ENCODE measurements around the gene AFAP1. TPM values are rescaled to one million over a fixed set of nuclear protein-coding genes. Genes with fewer than 3 reads are reported as not detected.

AFAP1 gene
- total RNA-seq, 1 donor from 2014 or later: 48.3 TPM

DNA sequence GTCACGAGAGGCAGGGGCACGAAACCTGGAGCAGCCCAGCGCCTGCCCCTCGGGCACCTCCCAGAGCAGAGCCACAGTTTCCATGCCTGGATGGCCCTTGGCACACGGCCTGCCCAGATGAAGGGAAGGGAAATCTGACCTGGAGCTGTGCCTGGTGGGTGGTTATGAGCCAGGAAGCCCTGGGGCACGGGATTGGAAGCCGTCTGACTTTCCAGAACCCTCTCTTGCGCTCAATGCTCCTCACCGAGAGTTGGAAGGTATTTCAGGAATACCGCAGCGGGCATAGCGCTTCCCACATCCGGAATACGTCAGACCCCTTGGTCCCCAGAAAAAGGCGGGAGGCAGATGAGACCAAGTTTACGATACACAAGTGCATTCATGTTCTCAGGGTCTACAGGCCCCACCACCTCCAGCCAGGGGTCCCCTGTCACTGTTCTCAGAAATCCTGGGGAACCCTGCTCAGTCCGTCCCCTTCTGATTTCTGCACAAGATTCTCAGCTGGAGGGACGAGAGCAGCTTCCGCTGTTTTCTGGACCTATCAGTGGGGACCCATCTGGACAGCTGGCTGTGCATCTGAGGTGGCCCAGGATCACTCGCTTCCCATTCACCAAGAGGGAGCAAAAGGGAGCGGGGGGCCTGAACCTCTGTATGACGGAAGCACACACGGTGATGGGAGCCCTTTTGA, 172.9 kb downstream of the AFAP1 start:
- H3K36me3 Mint-ChIP-seq (ENCODE audit: low read depth): peaks cover 5% of the 10 kb centered on the region
- no peak overlapping the region for H3K27ac Mint-ChIP-seq
- H3K9me3 Mint-ChIP-seq: no peaks in the 10 kb centered on the region
- peaks cover 23% of the 10 kb centered on the region for H3K4me1 Mint-ChIP-seq (ENCODE audit: low read depth)
- DNase-seq (ENCODE audit: low spot score): no peak
- intact Hi-C loops (cut with micrococcal nuclease): no loop called here
- no peak overlapping the region for H3K4me3 Mint-ChIP-seq
- peaks cover 2% of the 10 kb centered on the region for H3K27me3 Mint-ChIP-seq (ENCODE audit: insufficient read depth)

DNA sequence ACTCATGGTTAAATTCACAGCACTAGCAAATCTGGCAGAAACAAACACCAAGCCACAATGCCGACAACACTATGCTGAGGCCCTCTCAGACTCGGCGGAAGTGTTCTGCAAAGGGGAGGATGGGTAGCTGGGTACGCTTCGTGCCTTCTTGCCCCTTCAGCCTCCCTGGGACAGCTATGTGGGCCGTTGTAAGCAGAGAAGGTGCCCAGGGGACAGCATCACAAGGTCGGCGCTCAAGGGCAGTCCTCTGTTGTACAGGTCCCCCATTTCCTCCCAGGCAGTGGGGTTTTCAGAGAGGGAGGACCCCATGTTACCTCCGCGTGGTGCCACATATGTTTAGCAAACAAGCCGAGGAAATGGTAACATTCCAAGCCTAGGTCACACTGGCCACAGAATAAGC, 173.6 kb downstream of the AFAP1 start:
- H3K36me3 Mint-ChIP-seq (ENCODE audit: low read depth): peaks cover 3% of the 10 kb centered on the region
- H3K4me1 Mint-ChIP-seq (ENCODE audit: low read depth): peaks cover 21% of the 10 kb centered on the region
- intact Hi-C loops (cut with micrococcal nuclease): no loop called here
- H3K27me3 Mint-ChIP-seq (ENCODE audit: insufficient read depth): peaks cover 2% of the 10 kb centered on the region
- H3K27ac Mint-ChIP-seq: no peak overlapping the region
- DNase-seq (ENCODE audit: low spot score): no peak
- H3K9me3 Mint-ChIP-seq: no peaks in the 10 kb centered on the region
- H3K4me3 Mint-ChIP-seq: no peak overlapping the region

DNA sequence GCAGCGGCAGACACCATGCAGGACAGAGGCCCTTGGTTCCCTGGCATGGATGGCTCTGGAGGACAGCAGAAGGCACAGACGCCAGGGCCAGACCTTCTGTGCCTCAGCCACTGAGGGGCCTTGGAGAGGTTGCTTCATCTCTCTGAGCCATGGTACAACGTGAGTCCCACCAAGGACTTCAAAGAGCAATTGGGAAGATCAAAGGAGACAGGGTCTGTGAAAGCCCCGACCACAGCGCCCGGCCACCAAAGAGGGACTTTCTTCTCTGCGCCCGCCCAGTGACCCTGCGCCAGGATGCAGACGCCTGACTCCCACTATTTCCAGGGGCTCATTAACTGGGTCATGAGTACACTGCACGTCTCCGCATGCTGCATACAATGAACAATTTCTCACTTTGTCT, 174.0 kb downstream of the AFAP1 start:
- Mint-ChIP-seq H3K9me3 (no peaks in the 10 kb centered on the region), H3K36me3 (ENCODE audit: low read depth) (peaks cover 3% of the 10 kb centered on the region), H3K27me3 (ENCODE audit: insufficient read depth) (no peaks in the 10 kb centered on the region), H3K27ac (no peak overlapping the region), H3K4me1 (ENCODE audit: low read depth) (peaks cover 17% of the 10 kb centered on the region), H3K4me3 (no peak overlapping the region)
- intact Hi-C loops (cut with micrococcal nuclease): no loop called here
- DNase-seq (ENCODE audit: low spot score): no peak

DNA sequence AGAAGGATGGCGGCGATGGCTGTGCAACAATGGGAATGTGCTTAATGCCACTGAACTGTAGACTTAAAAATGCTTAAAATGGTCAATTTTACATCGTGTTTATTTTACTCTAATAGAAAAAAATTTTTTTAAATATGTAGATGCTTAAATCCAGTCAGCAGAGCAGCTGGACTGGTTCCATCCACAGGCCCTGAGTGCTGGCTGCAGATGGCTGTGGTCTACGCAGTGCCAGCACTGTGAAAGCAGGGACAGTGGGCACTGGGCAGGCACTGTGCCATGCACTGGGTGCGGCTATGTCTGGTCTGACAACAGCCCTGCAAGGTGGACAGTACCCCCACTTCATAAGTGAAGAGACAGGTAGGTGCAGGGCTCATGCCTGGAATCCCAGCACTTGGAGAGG, 175.2 kb downstream of the AFAP1 start:
- intact Hi-C loops (cut with micrococcal nuclease): no loop called here

DNA sequence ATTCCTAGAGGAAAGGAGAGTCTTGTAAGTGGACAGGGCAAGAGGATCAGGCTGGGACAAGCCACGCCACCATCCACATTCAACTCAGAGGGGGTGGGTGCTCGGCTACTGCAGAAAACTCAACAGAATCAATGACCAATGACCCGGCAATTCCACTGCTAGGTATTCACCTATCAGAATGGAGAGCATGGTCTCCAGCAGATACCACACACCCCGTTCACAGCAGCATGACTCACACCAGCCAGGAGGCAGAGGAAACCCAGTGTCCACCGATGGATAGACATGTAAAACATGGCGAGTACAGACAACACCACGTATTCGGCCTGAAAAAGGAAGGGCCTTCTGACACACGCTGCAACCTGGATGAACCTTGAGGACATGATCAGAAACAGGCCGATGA, 175.9 kb downstream of the AFAP1 start:
- Mint-ChIP-seq H3K27me3 (ENCODE audit: insufficient read depth) (no peaks in the 10 kb centered on the region), H3K4me1 (ENCODE audit: low read depth) (peaks cover 24% of the 10 kb centered on the region), H3K4me3 (no peak overlapping the region), H3K27ac (no peak overlapping the region), H3K36me3 (ENCODE audit: low read depth) (peaks cover 5% of the 10 kb centered on the region), H3K9me3 (no peaks in the 10 kb centered on the region)
- intact Hi-C loops (cut with micrococcal nuclease): no loop called here
- DNase-seq (ENCODE audit: low spot score): no peak

More for the DNA sequence above, 175.2 kb downstream of the AFAP1 start:
- Mint-ChIP-seq H3K4me1 (ENCODE audit: low read depth) (peaks cover 17% of the 10 kb centered on the region), H3K4me3 (no peak overlapping the region), H3K27ac (no peak overlapping the region), H3K27me3 (ENCODE audit: insufficient read depth) (no peaks in the 10 kb centered on the region), H3K9me3 (no peaks in the 10 kb centered on the region), H3K36me3 (ENCODE audit: low read depth) (peaks cover 3% of the 10 kb centered on the region)
- no peak for DNase-seq (ENCODE audit: low spot score)

DNA sequence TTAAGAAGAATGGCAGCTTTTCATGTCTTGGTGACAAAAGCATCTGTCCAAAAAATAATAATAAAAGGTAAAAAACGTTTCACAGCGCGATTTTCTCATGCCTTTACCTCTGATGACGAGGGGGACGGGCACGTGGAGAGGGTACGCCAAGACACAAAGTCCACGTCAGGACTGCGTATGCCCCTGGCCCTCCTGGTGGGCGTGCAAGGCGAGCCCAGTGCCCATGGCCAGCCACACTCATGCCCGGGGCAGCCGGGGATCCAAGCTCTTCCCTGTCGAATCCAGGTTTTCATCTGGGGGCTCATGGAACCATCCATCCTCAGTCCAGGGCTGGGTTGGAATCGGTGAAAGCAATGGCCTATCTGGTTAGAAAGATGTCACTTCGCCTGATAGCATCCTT, 176.6 kb downstream of the AFAP1 start:
- H3K4me3 Mint-ChIP-seq: no peak overlapping the region
- intact Hi-C loops (cut with micrococcal nuclease): no loop called here
- peaks cover 31% of the 10 kb centered on the region for H3K4me1 Mint-ChIP-seq (ENCODE audit: low read depth)

DNA sequence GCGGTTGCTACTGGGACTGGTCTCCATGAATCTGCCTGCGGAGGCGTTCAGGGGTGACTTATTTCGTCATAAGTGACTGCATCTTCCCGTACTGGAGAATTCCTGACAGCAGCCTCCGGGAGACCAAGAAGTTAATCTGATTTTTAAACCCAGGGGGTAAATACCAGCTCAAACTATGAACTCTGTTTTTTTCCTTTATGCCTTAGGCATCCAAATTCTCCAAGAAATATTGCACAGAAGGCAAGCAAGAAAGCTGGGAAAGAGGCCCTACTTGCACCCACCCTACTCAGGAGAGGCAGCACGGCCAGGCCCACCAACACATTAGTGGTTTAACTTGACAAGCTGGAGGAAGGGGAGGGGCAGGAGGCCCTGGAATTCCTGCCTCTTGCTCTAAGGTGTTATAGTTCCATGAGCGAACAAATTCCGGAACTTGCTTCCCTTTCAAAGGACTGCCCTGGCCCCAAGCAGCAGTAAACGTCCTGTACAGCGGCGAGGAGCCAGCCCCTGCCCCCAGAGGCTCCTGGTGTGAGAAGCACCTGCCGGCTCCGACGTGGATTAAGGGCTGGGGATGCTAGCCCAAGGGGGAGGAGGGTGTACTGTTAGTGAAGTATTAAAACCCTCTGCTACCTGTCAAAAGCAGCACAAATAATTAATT, 177.2 kb downstream of the AFAP1 start:
- peaks cover 36% of the 10 kb centered on the region for H3K4me1 Mint-ChIP-seq (ENCODE audit: low read depth)
- DNase-seq (ENCODE audit: low spot score): no peak
- intact Hi-C loops (cut with micrococcal nuclease): no loop called here
- no peak overlapping the region for H3K27ac Mint-ChIP-seq
- H3K4me3 Mint-ChIP-seq: no peak overlapping the region
- no peaks in the 10 kb centered on the region for H3K9me3 Mint-ChIP-seq
- H3K36me3 Mint-ChIP-seq (ENCODE audit: low read depth): peaks cover 5% of the 10 kb centered on the region
- no peaks in the 10 kb centered on the region for H3K27me3 Mint-ChIP-seq (ENCODE audit: insufficient read depth)

More for the DNA sequence above, 176.6 kb downstream of the AFAP1 start:
- no peaks in the 10 kb centered on the region for H3K27me3 Mint-ChIP-seq (ENCODE audit: insufficient read depth)
- H3K9me3 Mint-ChIP-seq: no peaks in the 10 kb centered on the region
- peaks cover 5% of the 10 kb centered on the region for H3K36me3 Mint-ChIP-seq (ENCODE audit: low read depth)
- no peak overlapping the region for H3K27ac Mint-ChIP-seq
- no peak for DNase-seq (ENCODE audit: low spot score)

DNA sequence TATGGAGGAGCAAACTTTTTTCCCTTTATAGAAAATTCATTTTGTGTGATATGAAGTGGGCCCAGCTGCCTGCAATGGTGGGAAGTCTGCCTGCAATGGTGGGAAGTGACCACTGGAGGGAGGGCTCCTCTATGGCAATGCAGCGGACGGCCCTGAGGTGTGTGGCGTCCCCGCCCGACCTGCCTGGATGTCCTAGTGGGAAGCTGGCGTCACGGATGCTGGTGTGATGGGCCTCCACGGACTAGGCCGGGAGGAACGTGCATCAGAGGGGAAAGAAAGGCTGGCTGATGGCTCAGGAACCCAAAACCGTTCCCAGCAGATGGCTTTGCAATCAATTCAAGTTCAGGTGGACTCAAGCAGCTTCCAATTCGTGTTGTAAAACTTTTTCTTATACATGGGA, 177.9 kb downstream of the AFAP1 start:
- DNase-seq (ENCODE audit: low spot score): peak; percentile 26
- intact Hi-C loops (cut with micrococcal nuclease): loop anchor here (1.0 kb wide), 1 partner anchor 41 kb away; no protein-coding TSS in a partner anchor
- H3K4me1 Mint-ChIP-seq (ENCODE audit: low read depth): peaks cover 43% of the 10 kb centered on the region
- H3K9me3 Mint-ChIP-seq: no peaks in the 10 kb centered on the region
- no peak overlapping the region for H3K27ac Mint-ChIP-seq
- H3K36me3 Mint-ChIP-seq (ENCODE audit: low read depth): peaks cover 5% of the 10 kb centered on the region
- H3K27me3 Mint-ChIP-seq (ENCODE audit: insufficient read depth): no peaks in the 10 kb centered on the region
- no peak overlapping the region for H3K4me3 Mint-ChIP-seq

DNA sequence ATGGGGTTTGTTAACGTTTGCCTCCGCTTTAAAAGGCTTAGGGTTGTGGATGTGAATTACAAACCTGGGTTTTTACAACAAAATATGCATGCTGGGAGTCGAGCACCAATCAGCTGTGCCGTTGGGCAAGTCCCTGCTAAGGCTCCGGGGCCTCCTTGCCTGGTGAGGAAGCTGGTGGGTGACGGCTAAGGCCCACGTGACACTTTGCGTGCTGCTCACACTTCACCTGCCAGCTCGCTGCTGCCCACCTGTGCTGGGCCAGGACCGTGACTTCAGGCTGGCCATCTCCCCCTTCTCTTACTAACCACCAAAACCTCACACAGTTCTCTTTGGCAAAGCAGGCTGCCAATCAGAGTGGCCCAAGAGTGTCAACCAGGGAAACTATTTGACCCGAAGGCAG, 178.3 kb downstream of the AFAP1 start:
- Mint-ChIP-seq H3K36me3 (ENCODE audit: low read depth) (peaks cover 5% of the 10 kb centered on the region), H3K9me3 (no peaks in the 10 kb centered on the region), H3K4me3 (no peak overlapping the region), H3K4me1 (ENCODE audit: low read depth) (peaks cover 43% of the 10 kb centered on the region), H3K27me3 (ENCODE audit: insufficient read depth) (no peaks in the 10 kb centered on the region), H3K27ac (no peak overlapping the region)
- DNase-seq (ENCODE audit: low spot score): no peak
- intact Hi-C loops (cut with micrococcal nuclease): loop anchor here (1.0 kb wide), 1 partner anchor 41 kb away; no protein-coding TSS in a partner anchor

DNA sequence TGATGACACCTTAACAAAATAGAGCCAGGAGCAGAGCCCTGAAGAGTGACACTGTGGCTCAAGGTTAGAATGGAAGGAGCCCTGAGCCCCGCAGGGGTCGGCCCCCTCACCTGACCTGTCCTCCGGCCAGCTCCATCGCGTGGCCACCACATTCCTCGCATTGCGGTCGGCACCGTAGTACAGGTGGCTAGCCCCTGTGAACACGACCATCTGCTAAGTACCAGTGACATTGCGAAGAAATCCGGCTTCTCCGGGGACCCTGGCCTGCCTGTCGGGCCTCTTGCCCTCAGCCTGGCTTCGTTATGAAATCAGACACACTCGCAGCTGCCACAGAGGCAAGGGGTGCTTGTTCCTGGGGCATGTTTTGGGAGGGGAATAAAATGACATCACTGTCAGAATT, 179.0 kb downstream of the AFAP1 start:
- H3K4me3 Mint-ChIP-seq: no peak overlapping the region
- H3K4me1 Mint-ChIP-seq (ENCODE audit: low read depth): peaks cover 43% of the 10 kb centered on the region
- H3K36me3 Mint-ChIP-seq (ENCODE audit: low read depth): peaks cover 5% of the 10 kb centered on the region
- no peaks in the 10 kb centered on the region for H3K9me3 Mint-ChIP-seq
- DNase-seq (ENCODE audit: low spot score): no peak
- H3K27me3 Mint-ChIP-seq (ENCODE audit: insufficient read depth): no peaks in the 10 kb centered on the region
- intact Hi-C loops (cut with micrococcal nuclease): loop anchor here (1.0 kb wide), 1 partner anchor 42 kb away; no protein-coding TSS in a partner anchor
- no peak overlapping the region for H3K27ac Mint-ChIP-seq

DNA sequence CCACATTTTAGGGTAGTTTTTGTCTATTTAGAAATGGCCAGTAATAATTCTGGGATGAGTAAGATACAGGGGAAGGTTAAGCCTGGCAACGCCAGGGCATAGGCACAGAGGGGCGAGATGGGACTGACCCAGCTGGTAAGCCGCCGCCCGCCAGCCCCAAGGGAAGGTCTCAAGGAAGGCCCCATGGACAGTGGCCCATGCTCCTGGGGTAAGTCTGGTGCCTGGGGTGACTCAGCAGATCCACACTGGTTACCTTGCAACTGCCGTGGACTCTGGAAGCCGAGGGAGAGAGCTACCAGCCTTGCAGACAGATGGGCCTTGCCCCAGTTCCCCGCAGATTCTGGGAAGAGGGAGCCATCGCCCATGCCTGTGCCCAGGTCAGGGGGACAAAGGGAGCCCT, 179.4 kb downstream of the AFAP1 start:
- Mint-ChIP-seq H3K4me1 (ENCODE audit: low read depth) (peaks cover 43% of the 10 kb centered on the region), H3K27me3 (ENCODE audit: insufficient read depth) (no peaks in the 10 kb centered on the region), H3K27ac (no peak overlapping the region), H3K4me3 (peak overlapping the region; percentile 12), H3K9me3 (no peaks in the 10 kb centered on the region), H3K36me3 (ENCODE audit: low read depth) (peaks cover 5% of the 10 kb centered on the region)
- intact Hi-C loops (cut with micrococcal nuclease): no loop called here
- no peak for DNase-seq (ENCODE audit: low spot score)

DNA sequence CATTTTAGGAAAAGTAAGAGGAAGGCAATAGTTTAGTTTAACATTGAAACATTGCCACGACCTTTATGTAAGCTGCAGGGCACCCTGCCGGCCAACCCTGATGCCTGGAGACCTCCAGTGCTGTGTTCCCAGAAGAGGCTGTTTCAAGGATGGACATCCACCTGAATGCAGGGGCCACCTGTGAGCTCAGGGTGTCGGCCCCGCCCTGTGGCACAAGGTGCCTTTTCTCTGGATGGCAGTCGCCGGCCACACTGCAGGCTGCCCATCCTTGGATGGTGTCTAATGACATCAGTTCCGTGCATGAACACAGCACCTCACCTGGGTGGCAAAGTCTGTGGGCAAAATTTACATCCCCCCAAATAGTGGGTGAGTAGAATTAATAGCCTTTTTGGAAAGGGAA, 180.0 kb downstream of the AFAP1 start:
- DNase-seq (ENCODE audit: low spot score): no peak
- H3K36me3 Mint-ChIP-seq (ENCODE audit: low read depth): peaks cover 5% of the 10 kb centered on the region
- peak overlapping the region; percentile 83 for H3K27ac Mint-ChIP-seq
- intact Hi-C loops (cut with micrococcal nuclease): loop anchor here (1.0 to 5.0 kb wide), 4 partner anchors 21 to 228 kb away; no protein-coding TSS in a partner anchor
- H3K27me3 Mint-ChIP-seq (ENCODE audit: insufficient read depth): no peaks in the 10 kb centered on the region
- no peaks in the 10 kb centered on the region for H3K9me3 Mint-ChIP-seq
- peak overlapping the region; percentile 75 for H3K4me3 Mint-ChIP-seq
- H3K4me1 Mint-ChIP-seq (ENCODE audit: low read depth): peaks cover 43% of the 10 kb centered on the region

DNA sequence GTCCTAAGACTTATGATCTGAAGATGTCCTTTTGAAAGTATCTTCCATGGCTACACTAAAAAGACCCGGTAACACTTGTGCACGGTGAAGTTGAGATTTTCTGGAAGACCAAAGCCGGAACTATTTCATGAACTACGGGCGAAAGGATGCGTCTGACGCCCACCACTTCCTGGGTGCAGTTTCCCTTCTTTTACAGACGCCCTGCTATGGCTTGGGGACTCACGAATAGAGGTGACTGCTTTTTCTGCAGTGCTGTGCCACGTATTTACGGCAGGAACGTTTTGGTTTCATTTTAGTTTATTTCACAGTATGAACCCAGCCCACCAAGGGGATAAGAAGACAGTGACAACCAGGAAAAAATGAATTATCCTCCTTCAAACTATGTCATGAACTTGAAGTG, 180.4 kb downstream of the AFAP1 start:
- Mint-ChIP-seq H3K4me3 (peak overlapping the region; percentile 75), H3K27ac (peak overlapping the region; percentile 83), H3K9me3 (no peaks in the 10 kb centered on the region), H3K4me1 (ENCODE audit: low read depth) (peaks cover 43% of the 10 kb centered on the region), H3K36me3 (ENCODE audit: low read depth) (peaks cover 5% of the 10 kb centered on the region), H3K27me3 (ENCODE audit: insufficient read depth) (no peaks in the 10 kb centered on the region)
- intact Hi-C loops (cut with micrococcal nuclease): loop anchor here (1.0 to 5.0 kb wide), 4 partner anchors 22 to 228 kb away; no protein-coding TSS in a partner anchor
- peak; percentile 60 for DNase-seq (ENCODE audit: low spot score)
